Nephron (organoid): Measurements from ENCODE around the gene ZBTB37.

Experiments
- H3K27ac Mint-ChIP-seq, 3 experiments: 2 replicates each; pipeline ENCODE4 v1.8.0; 2020; ENCODE audit warnings: mixed read lengths in 3 of 3, mild to moderate bottlenecking in 2 of 3, moderate library complexity in 1 of 3
- H3K27me3 Mint-ChIP-seq: 2 replicates; pipeline ENCODE4 v1.8.0; 2021; ENCODE audit warnings: low read depth, mild to moderate bottlenecking, moderate library complexity, mixed read lengths
- H3K36me3 Mint-ChIP-seq: 2 replicates; pipeline ENCODE4 v1.8.0; 2020; ENCODE audit warnings: low read depth, mixed read lengths
- H3K4me1 Mint-ChIP-seq: 2 replicates; pipeline ENCODE4 v1.8.0; 2020; ENCODE audit warnings: mixed read lengths
- H3K4me3 Mint-ChIP-seq, 3 experiments: 2 replicates each; pipeline ENCODE4 v1.8.0; 2020; ENCODE audit warnings: mild to moderate bottlenecking in 3 of 3, mixed read lengths in 3 of 3, moderate library complexity in 2 of 3
- H3K9me3 Mint-ChIP-seq: 2 replicates; pipeline ENCODE4 v1.8.0; 2020; ENCODE audit warnings: mixed read lengths
- CTCF ChIP-seq, 3 experiments: fragments of 200-600 bp; sonication (generic); IDR thresholded peaks; one replicate each; pipeline ENCODE4 v1.5.0; 2021; ENCODE audit warnings: antibody characterized with exemption in 3 of 3; ENCODE audit not compliant: unreplicated experiment in 3 of 3

The ZBTB37 gene

GRCh38 chr1:173868266-173869020 lies at the start of gene ZBTB37:
TSS of gene ZBTB37 (plus strand) at chr1:173868380. CDS start at chr1:173870226, 1,846 bp downstream.
- H3K4me1 Mint-ChIP-seq = peaks cover 57% of the 10 kb centered on the region
- peak within 1 kb of the TSS; percentile 89 to 99 (median 93) for H3K4me3 Mint-ChIP-seq
- peak within 1 kb of the TSS; percentile 87 to 97 (median 94) for H3K27ac Mint-ChIP-seq
- no peak for TF ChIP-seq CTCF (IDR thresholded peaks at IDR 0.05; ENCODE audit: unreplicated experiment in 3 of 3)
- H3K36me3 Mint-ChIP-seq = peaks cover 56% of the 10 kb centered on the region
- no peaks in the 10 kb centered on the region for H3K9me3 Mint-ChIP-seq
- H3K27me3 Mint-ChIP-seq = no peaks in the 10 kb centered on the region

- TF ChIP-seq CTCF (IDR thresholded peaks at IDR 0.05; ENCODE audit: unreplicated experiment in 3 of 3) = no peak
- Mint-ChIP-seq H3K27me3 (no peaks in the 10 kb centered on the region), H3K4me3 (no peak overlapping the region)
These were observed 49.7 kb upstream of the ZBTB37 start for GRCh38 chr1:173818459-173818858.

DNA sequence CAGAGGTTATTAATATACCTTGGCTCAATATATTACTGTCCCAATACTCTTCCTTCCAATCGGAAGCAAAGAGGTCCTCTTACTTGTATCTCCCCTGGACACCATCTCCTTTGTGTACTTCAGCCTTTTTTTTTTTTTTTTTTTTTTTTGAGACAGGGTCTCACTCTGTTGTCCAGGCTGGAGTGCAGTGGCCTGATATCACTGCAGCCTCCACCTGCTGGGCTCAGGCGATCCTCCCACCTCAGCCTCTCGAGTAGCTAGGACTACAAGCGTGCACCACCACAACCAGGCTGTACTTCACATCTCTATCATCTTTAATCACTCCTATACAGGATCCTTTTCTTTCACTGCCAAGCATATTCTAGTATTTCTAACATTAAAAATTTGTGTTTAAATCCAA lies 46.5 kb upstream of the ZBTB37 start:
- Mint-ChIP-seq H3K9me3 (no peaks in the 10 kb centered on the region), H3K36me3 (peaks cover 27% of the 10 kb centered on the region), H3K27me3 (no peaks in the 10 kb centered on the region), H3K27ac (no peak overlapping the region), H3K4me3 (peak overlapping the region in 2 of 3 experiments; percentile 31 to 38), H3K4me1 (peaks cover 31% of the 10 kb centered on the region)
- TF ChIP-seq CTCF (IDR thresholded peaks at IDR 0.05; ENCODE audit: unreplicated experiment in 3 of 3) = no peak

More at GRCh38 chr1:173818459-173818858, 49.7 kb upstream of the ZBTB37 start:
- Mint-ChIP-seq H3K27ac (no peak overlapping the region), H3K9me3 (peaks cover 22% of the 10 kb centered on the region), H3K4me1 (peaks cover 15% of the 10 kb centered on the region), H3K36me3 (peaks cover 56% of the 10 kb centered on the region)

GRCh38 chr1:173823781-173824314 lies 44.3 kb upstream of the ZBTB37 start:
- Mint-ChIP-seq H3K27ac (peak overlapping the region; percentile 97 to 99 (median 99)), H3K4me3 (peak overlapping the region; percentile 92 to 99 (median 94)), H3K4me1 (peaks cover 36% of the 10 kb centered on the region), H3K9me3 (no peaks in the 10 kb centered on the region), H3K36me3 (peaks cover 13% of the 10 kb centered on the region), H3K27me3 (no peaks in the 10 kb centered on the region)
- TF ChIP-seq CTCF (IDR thresholded peaks at IDR 0.05; ENCODE audit: unreplicated experiment in 3 of 3) = no peak

DNA sequence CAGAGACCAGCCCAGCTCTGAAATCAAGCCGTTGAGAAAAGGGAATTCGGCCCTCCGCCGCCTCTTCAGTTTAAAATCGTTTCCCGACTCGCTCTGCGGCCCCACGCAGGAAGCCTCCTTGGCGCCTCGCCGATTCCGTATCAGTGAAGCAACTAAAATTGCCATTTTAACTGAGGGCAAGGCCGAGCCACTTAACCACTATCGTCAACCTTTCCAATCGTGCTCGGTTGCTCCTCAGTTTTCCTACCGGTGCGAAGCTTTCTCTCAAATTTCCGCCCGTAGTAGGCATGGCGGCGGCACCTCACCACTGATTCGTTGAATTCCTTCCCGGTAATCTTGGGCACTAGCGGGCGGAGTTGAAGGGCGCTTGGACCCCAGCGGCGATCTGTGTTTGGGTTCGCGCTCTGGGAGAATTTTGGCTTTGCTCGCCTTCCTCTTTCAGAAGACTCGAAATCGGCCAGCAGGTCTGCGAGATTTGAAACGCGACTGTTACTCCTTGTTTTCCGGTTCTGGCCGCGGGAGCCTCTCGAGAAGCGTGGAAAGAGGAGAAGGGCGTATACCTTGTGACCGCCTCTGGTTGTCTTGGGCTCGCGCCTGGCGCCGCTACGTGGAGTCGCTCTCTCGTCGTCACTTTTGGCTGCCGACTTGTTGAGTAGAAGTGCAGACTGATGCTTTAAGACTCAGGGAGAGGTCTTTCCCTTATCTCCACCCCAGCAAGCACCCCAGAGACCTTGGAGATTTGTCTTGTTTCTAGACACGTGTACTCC lies 43.7 kb upstream of the ZBTB37 start, which contains the start of the genes CENPL and DARS2:
TSS of gene CENPL (minus strand) at position 569 of the 767 bp plus-strand sequence. CDS start 13,584 bp downstream, outside the sequence.
TSS of gene DARS2 (plus strand) at position 359 of the 767 bp plus-strand sequence. CDS start 557 bp downstream, outside the sequence.
- Mint-ChIP-seq H3K27me3 (no peaks in the 10 kb centered on the region), H3K4me3 (peak within 1 kb of the TSS; percentile 92 to 99 (median 94)), H3K27ac (peak within 1 kb of the TSS; percentile 97 to 99 (median 99)), H3K36me3 (peaks cover 16% of the 10 kb centered on the region), H3K9me3 (no peaks in the 10 kb centered on the region), H3K4me1 (peaks cover 36% of the 10 kb centered on the region)
- no peak for TF ChIP-seq CTCF (IDR thresholded peaks at IDR 0.05; ENCODE audit: unreplicated experiment in 3 of 3)
